ENCODE results near the gene OR52K2. TPM values are rescaled to one million over a fixed set of nuclear protein-coding genes. Genes with fewer than 3 reads are reported as not detected.

OR52K2 gene
- total and polyA plus RNA-seq, 9 of the 15 experiments (the other 6 are each of a cell fraction or from before 2014, with no cell fraction given): not detected

DNA sequence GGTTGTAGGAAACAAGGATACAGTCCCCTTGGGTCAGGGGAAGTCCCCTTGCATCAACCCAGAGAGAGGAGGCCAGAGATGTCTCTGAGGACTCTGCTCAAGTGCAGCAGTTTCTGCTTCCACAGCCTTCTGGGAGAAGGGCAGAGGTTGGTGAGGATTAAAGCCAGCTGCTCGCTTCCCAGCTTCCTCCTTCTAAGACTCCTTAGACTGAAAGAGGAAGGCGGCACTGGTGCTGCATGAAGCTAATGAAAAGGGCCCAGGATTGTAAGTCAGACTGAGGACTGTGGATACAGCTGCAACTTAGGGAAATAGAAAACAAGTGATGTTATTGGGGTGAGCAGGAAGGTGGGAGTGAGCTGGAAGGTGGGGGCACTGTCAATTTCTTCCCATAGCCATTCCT lies 33.4 kb downstream of the OR52K2 start, which contains the start of gene OR52K1:
TSS of gene OR52K1 (plus strand) at position 202 of the 400 bp plus-strand sequence. CDS start 6,255 bp downstream, outside the sequence.
- Histone ChIP-seq H2AFZ (ENCODE audit: low read depth, low read length) (no peak within 1 kb of the TSS), H3K36me3 (ENCODE audit: control insufficient read depth, insufficient read depth, low read length) (no peaks in the 10 kb centered on the region), H3K27me3 (ENCODE audit: control insufficient read depth in 2 of 2, insufficient read depth in 2 of 2, low read length in 2 of 2) (peaks cover 0 to 2% of the 10 kb centered on the region in 2 experiments; a peak in 1 of 5 replicates), H3K4me3 (no peak within 1 kb of the TSS), H3K4me2 (ENCODE audit: insufficient read depth, low read length) (no peak within 1 kb of the TSS), H3K9me3 (replicated peaks; ENCODE audit: control insufficient read depth, insufficient read depth, low read depth, low read length) (no peaks in the 10 kb centered on the region), H3K9me1 (ENCODE audit: control insufficient read depth, insufficient read depth, low read length) (no peaks in the 10 kb centered on the region), H3K27ac (ENCODE audit: extremely low read depth, low read depth, low read length) (no peak within 1 kb of the TSS), H3K79me2 (ENCODE audit: control insufficient read depth, insufficient read depth, low read length) (no peaks in the 10 kb centered on the region), H3K9ac (ENCODE audit: insufficient read depth in 1 of 2, low read depth in 2 of 2, low read length in 2 of 2) (no peak within 1 kb of the TSS), H3K4me1 (replicated peaks in 1 of 2; ENCODE audit: control insufficient read depth in 2 of 2, insufficient read depth in 2 of 2, low read length in 2 of 2) (peaks cover 0 to 3% of the 10 kb centered on the region in 2 experiments; a peak in 2 of 5 replicates), H4K20me1 (replicated peaks; ENCODE audit: control insufficient read depth, insufficient read depth, low read length) (no peaks in the 10 kb centered on the region)
- DNase-seq (ENCODE audit: extremely low read depth in 1 of 4, low spot score in 3 of 4): no peak
- BruUV-seq (replicated peaks): no TSS peak
- POLR2A ChIA-PET: interaction anchor here (0.6 kb wide), 1 partner anchor 125 kb away, joined by 4 read pairs; the partner anchor contains the start of gene TRIM68
- WGBS (ENCODE audit: insufficient coverage, low coverage, missing lambda C conversion rate): 0% methylated on average over 2 of the region's 2 CpGs
- CTCF ChIA-PET (ENCODE audit: low intra/inter-chr PET ratio): no interaction called here
- no peak for ATAC-seq
- in situ Hi-C loops (cut with MboI) (no loop called here), intact Hi-C loops (cut with micrococcal nuclease) (no loop called here)
- no peak for FAIRE-seq
- TF ChIP-seq ZNF280B (CRISPR knock-in tag; IDR thresholded peaks at IDR 0.05): no peak
- no peak for TF ChIP-seq CBX5 (IDR thresholded peaks at IDR 0.05; ENCODE audit: borderline replicate concordance, low read depth)
- no peak for TF ChIP-seq RHOXF2B (CRISPR knock-in tag; conservative IDR thresholded peaks at IDR 0.05)
- TF ChIP-seq BRF1 (IDR thresholded peaks at IDR 0.05; ENCODE audit: borderline replicate concordance, extremely low read depth, insufficient read length): no peak
- no peak for TF ChIP-seq POU5F1 (IDR thresholded peaks at IDR 0.05; ENCODE audit: borderline replicate concordance, low read depth, low read length, partially characterized antibody)
- no peak for TF ChIP-seq ZNF354B (CRISPR knock-in tag; IDR thresholded peaks at IDR 0.05)
- TF ChIP-seq ZNF398 (CRISPR knock-in tag; IDR thresholded peaks at IDR 0.05): no peak
- no peak for TF ChIP-seq ZNF444 (CRISPR knock-in tag; IDR thresholded peaks at IDR 0.05)
- TF ChIP-seq FOS (IDR thresholded peaks at IDR 0.05; ENCODE audit: extremely low read depth, insufficient read length): no peak
- TF ChIP-seq, protein P1, sequence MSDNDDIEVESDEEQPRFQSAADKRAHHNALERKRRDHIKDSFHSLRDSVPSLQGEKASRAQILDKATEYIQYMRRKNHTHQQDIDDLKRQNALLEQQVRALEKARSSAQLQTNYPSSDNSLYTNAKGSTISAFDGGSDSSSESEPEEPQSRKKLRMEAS (CRISPR knock-in tag; IDR thresholded peaks at IDR 0.05): no peak
- no peak for TF ChIP-seq THRB (CRISPR knock-in tag; conservative IDR thresholded peaks at IDR 0.05)

Data from K562 (cell line).